Activated T-cell treated with anti-CD3 and anti-CD28 coated beads for 24 hours (primary cell): ENCODE data around the gene FOXP1.

Experiments used
- DNase-seq: peaks from one replicate; pipeline ENCODE4 v3.0.0-alpha.2; 2020; ENCODE audit warnings: low read depth

Gene FOXP1

GRCh38 chr3:71057526-71057894 lies 526.0 kb downstream of the FOXP1 start:
- DNase-seq: no peak

GRCh38 chr3:71056327-71056726 lies 527.2 kb downstream of the FOXP1 start:
- no peak for DNase-seq

GRCh38 chr3:71055257-71056001 lies 528.1 kb downstream of the FOXP1 start:
- no peak for DNase-seq

GRCh38 chr3:71054312-71054711 lies 529.2 kb downstream of the FOXP1 start:
- no peak for DNase-seq

GRCh38 chr3:71053495-71053894 lies 530.0 kb downstream of the FOXP1 start:
- DNase-seq: no peak

- DNase-seq: no peak
These were observed 530.8 kb downstream of the FOXP1 start for GRCh38 chr3:71052716-71053115.

- DNase-seq: no peak
These were observed 531.4 kb downstream of the FOXP1 start for GRCh38 chr3:71051893-71052687.

- no peak for DNase-seq
These were observed 532.3 kb downstream of the FOXP1 start for GRCh38 chr3:71051259-71051595.

GRCh38 chr3:71050538-71051258 lies 532.8 kb downstream of the FOXP1 start:
- DNase-seq: no peak

GRCh38 chr3:71050166-71050537 lies 533.4 kb downstream of the FOXP1 start:
- no peak for DNase-seq

- DNase-seq: no peak
These were observed 534.6 kb downstream of the FOXP1 start for GRCh38 chr3:71048948-71049347.

GRCh38 chr3:71047616-71048531 lies 535.7 kb downstream of the FOXP1 start:
- no peak for DNase-seq

GRCh38 chr3:71046791-71047190 lies 536.7 kb downstream of the FOXP1 start:
- no peak for DNase-seq

- DNase-seq: no peak
These were observed 537.6 kb downstream of the FOXP1 start for GRCh38 chr3:71045917-71046282.

GRCh38 chr3:71045212-71045916 lies 538.2 kb downstream of the FOXP1 start:
- no peak for DNase-seq

- no peak for DNase-seq
These were observed 540.8 kb downstream of the FOXP1 start for GRCh38 chr3:71042759-71043158.

GRCh38 chr3:71041371-71041770 lies 542.2 kb downstream of the FOXP1 start:
- DNase-seq: no peak

GRCh38 chr3:71039332-71039731 lies 544.2 kb downstream of the FOXP1 start:
- DNase-seq: no peak

- no peak for DNase-seq
These were observed 545.8 kb downstream of the FOXP1 start for GRCh38 chr3:71037775-71038174.

- no peak for DNase-seq
These were observed 547.6 kb downstream of the FOXP1 start for GRCh38 chr3:71035886-71036285.

- no peak for DNase-seq
These were observed 548.2 kb downstream of the FOXP1 start for GRCh38 chr3:71035314-71035713.
